ENCODE results near the gene CD247.

DNA sequence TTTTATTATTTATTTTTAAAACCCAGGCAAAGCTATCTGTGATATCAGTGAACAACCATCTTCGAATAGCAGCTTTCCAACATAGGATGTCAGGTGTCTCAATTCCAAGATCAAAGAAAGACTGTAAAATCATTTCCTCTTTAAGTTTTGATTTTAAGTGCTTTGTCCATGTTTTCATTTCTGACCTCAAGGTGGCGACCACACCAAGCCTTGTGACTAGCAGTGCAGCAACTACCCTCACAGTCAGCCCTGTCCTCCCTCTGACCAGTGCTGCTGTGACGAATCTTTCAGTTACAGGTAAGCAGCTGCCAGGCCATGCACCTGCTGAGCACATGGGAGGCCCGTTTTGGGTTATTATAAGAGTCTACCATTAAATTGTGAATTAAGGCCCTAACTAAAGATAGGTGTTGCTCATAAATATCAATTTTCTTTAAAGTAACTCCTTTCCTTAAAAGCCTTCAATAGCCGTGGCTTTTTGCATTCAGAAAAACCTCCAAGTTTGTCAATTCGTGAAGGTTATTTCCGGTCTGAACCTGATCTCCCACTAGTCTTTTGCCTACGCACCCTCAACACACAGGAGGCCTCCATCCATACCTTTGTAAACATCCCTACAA lies 117.0 kb downstream of the CD247 start:
- TF ChIP-seq YY1 (IDR thresholded peaks at IDR 0.05; ENCODE audit: insufficient read depth, insufficient read length) (no peak), ZNF274 (IDR thresholded peaks at IDR 0.05; ENCODE audit: low read depth, low read length) (no peak), SUZ12 (IDR thresholded peaks at IDR 0.05; ENCODE audit: extremely low read depth, insufficient read depth, insufficient read length) (no peak)
